Urinary bladder (tissue), 4 donors: ENCODE results near the gene NEURL2. TPM values are rescaled to one million over a fixed set of nuclear protein-coding genes. Genes with fewer than 3 reads are reported as not detected.

Experiments
- DNase-seq: peaks from one replicate; pipeline ENCODE4 v3.0.0-alpha.2; 2015; ENCODE audit errors: extremely low spot score
- H3K27ac ChIP-seq: one replicate; pipeline ENCODE4 v1.5.1; 2013; ENCODE audit warnings: low read depth, mild to moderate bottlenecking, moderate library complexity
- H3K36me3 ChIP-seq: one replicate; pipeline ENCODE4 v1.6.1; 2013; ENCODE audit warnings: mild to moderate bottlenecking, moderate library complexity; ENCODE audit not compliant: insufficient read depth
- H3K4me1 ChIP-seq: one replicate; pipeline ENCODE4 v1.6.1; 2013; ENCODE audit warnings: mild to moderate bottlenecking, moderate library complexity; ENCODE audit not compliant: insufficient read depth
- H3K4me3 ChIP-seq: one replicate; pipeline ENCODE4 v1.5.1; 2013; ENCODE audit warnings: low read depth, low read length
- WGBS: extraction: QIAGEN DNeasy Blood & Tissue Kit; methylation state at CpG from one replicate; pipeline ENCODE4 v1.1.7; 2013; 5-methylcytosine and 5-hydroxymethylcytosine counted together
- polyA plus RNA-seq: library from polyadenylated mRNA; stranded (reverse); fragments of 200-250 nt; gene quantifications from one replicate; pipeline ENCODE4 v1.2.3, GENCODE V29; 2013
- total RNA-seq: library from RNA; depleted of rRNA; stranded (reverse); fragments of >200 nt; gene quantifications from one replicate; pipeline ENCODE4 v1.2.3, GENCODE V29; 2014
- donor health status: healthy with polysubstance abuse.
- donor health status: healthy.

NEURL2 gene
- total and polyA plus RNA-seq, 2 donors, result 4.8 to 11.7 TPM

GRCh38 chr20:45898285-45898684, 7.3 kb upstream of the NEURL2 start:
- H3K4me1 ChIP-seq, result no peaks in the 10 kb centered on the region
- no peak overlapping the region for H3K4me3 ChIP-seq
- DNase-seq, result no peak
- 82% methylated on average over 12 of the region's 12 CpGs for WGBS
- no peak overlapping the region for H3K27ac ChIP-seq
- H3K36me3 ChIP-seq, result peaks cover 4% of the 10 kb centered on the region

- H3K36me3 ChIP-seq, result peaks cover 4% of the 10 kb centered on the region
- no peak overlapping the region for H3K27ac ChIP-seq
- no peaks in the 10 kb centered on the region for H3K4me1 ChIP-seq
- WGBS, result 95% methylated on average over 7 of the region's 7 CpGs
- no peak for DNase-seq
- no peak overlapping the region for H3K4me3 ChIP-seq
Measured at GRCh38 chr20:45897692-45898091, 6.7 kb upstream of the NEURL2 start.

GRCh38 chr20:45897289-45897688, 6.3 kb upstream of the NEURL2 start:
- Histone ChIP-seq H3K4me1 (no peaks in the 10 kb centered on the region), H3K36me3 (peaks cover 4% of the 10 kb centered on the region), H3K4me3 (no peak overlapping the region), H3K27ac (no peak overlapping the region)
- no peak for DNase-seq
- 84% methylated on average over 2 of the region's 2 CpGs for WGBS

- 92% methylated on average over 14 of the region's 14 CpGs for WGBS
- no peaks in the 10 kb centered on the region for H3K4me1 ChIP-seq
- DNase-seq, result no peak
- H3K4me3 ChIP-seq, result no peak overlapping the region
- peaks cover 4% of the 10 kb centered on the region for H3K36me3 ChIP-seq
- no peak overlapping the region for H3K27ac ChIP-seq
Measured at GRCh38 chr20:45896641-45897161, 5.7 kb upstream of the NEURL2 start.

GRCh38 chr20:45894797-45895196, 3.8 kb upstream of the NEURL2 start:
- Histone ChIP-seq H3K27ac (no peak overlapping the region), H3K4me3 (no peak overlapping the region), H3K36me3 (peaks cover 4% of the 10 kb centered on the region), H3K4me1 (no peaks in the 10 kb centered on the region)
- 78% methylated on average over 12 of the region's 12 CpGs for WGBS
- no peak for DNase-seq

GRCh38 chr20:45893831-45894230, 2.8 kb upstream of the NEURL2 start:
- H3K36me3 ChIP-seq, result peaks cover 4% of the 10 kb centered on the region
- no peak for DNase-seq

GRCh38 chr20:45892828-45893500, 2.0 kb upstream of the NEURL2 start:
- no peak overlapping the region for H3K4me3 ChIP-seq
- peaks cover 1% of the 10 kb centered on the region for H3K36me3 ChIP-seq
- 73% methylated on average over 4 of the region's 4 CpGs for WGBS
- no peak for DNase-seq
- H3K4me1 ChIP-seq, result no peaks in the 10 kb centered on the region
- H3K27ac ChIP-seq, result no peak overlapping the region

More at GRCh38 chr20:45893831-45894230, 2.8 kb upstream of the NEURL2 start:
- H3K4me3 ChIP-seq, result no peak overlapping the region
- H3K4me1 ChIP-seq, result no peaks in the 10 kb centered on the region
- H3K27ac ChIP-seq, result no peak overlapping the region
- 93% methylated on average over 4 of the region's 4 CpGs for WGBS

- no peaks in the 10 kb centered on the region for H3K4me1 ChIP-seq
- H3K27ac ChIP-seq, result no peak overlapping the region
- peak overlapping the region; percentile 60 for H3K4me3 ChIP-seq
- peaks cover 1% of the 10 kb centered on the region for H3K36me3 ChIP-seq
- 82% methylated on average over 9 of the region's 9 CpGs for WGBS
- no peak for DNase-seq
Measured at GRCh38 chr20:45892049-45892825, 1.2 kb upstream of the NEURL2 start.

- Histone ChIP-seq H3K36me3 (peaks cover 1% of the 10 kb centered on the region), H3K4me3 (peak overlapping the region; percentile 60), H3K27ac (peak overlapping the region; percentile 71), H3K4me1 (no peaks in the 10 kb centered on the region)
- DNase-seq, result peak; percentile 61
- WGBS, result under 1% methylated on average over 79 of the region's 79 CpGs
Measured at GRCh38 chr20:45890077-45890984, 677 bp downstream of the NEURL2 start.

GRCh38 chr20:45888681-45889080, 2.3 kb downstream of the NEURL2 start:
- Histone ChIP-seq H3K4me1 (no peaks in the 10 kb centered on the region), H3K27ac (no peak overlapping the region), H3K4me3 (no peak overlapping the region), H3K36me3 (no peaks in the 10 kb centered on the region)
- DNase-seq, result no peak
- WGBS, result 94% methylated on average over 3 of the region's 3 CpGs

- DNase-seq, result no peak
- Histone ChIP-seq H3K4me1 (no peaks in the 10 kb centered on the region), H3K27ac (no peak within 1 kb of the TSS), H3K36me3 (no peaks in the 10 kb centered on the region), H3K4me3 (no peak within 1 kb of the TSS)
- 93% methylated on average over 8 of the region's 8 CpGs for WGBS
Measured at GRCh38 chr20:45887346-45887715, 3.7 kb downstream of the NEURL2 start, which contains the start of gene SPATA25. SPATA25 (minus strand) TSS chr20:45887622; CDS start chr20:45887590, 32 bp downstream.

GRCh38 chr20:45886590-45887345, 4.2 kb downstream of the NEURL2 start:
- H3K4me1 ChIP-seq, result no peaks in the 10 kb centered on the region
- no peak overlapping the region for H3K27ac ChIP-seq
- H3K4me3 ChIP-seq, result no peak overlapping the region
- H3K36me3 ChIP-seq, result no peaks in the 10 kb centered on the region
- 88% methylated on average over 19 of the region's 19 CpGs for WGBS
- no peak for DNase-seq

GRCh38 chr20:45883100-45883469, 7.9 kb downstream of the NEURL2 start:
- Histone ChIP-seq H3K27ac (no peak overlapping the region), H3K36me3 (no peaks in the 10 kb centered on the region), H3K4me1 (no peaks in the 10 kb centered on the region), H3K4me3 (no peak overlapping the region)
- 89% methylated on average over 9 of the region's 9 CpGs for WGBS
- DNase-seq, result no peak
